NCI-H2196 treated with DMSO at 0.1 percent for 48 hours (cell line): Measurements from ENCODE around the gene EDN1.
"Not testable (repeated sequence)": the region's sequence is repeated elsewhere in the genome, so short reads cannot be mapped to it uniquely, and the experiment has no call there.

Experiments used
- DNase-seq: peaks from one replicate; lab custom pipeline; 2025; ENCODE audit not compliant: unreplicated experiment; lab: John Stamatoyannopoulos, UW

Gene EDN1

GRCh38 chr6:12293931-12294807, 4.0 kb downstream of the EDN1 start:
- DNase-seq: no peak

GRCh38 chr6:12294851-12295536, 4.8 kb downstream of the EDN1 start:
- no peak for DNase-seq

- DNase-seq: no peak
Observed at GRCh38 chr6:12295558-12296254, 5.5 kb downstream of the EDN1 start.

GRCh38 chr6:12296255-12296573, 6.1 kb downstream of the EDN1 start:
- no peak for DNase-seq

GRCh38 chr6:12296604-12297003, 6.4 kb downstream of the EDN1 start:
- no peak for DNase-seq

- no peak for DNase-seq
Observed at GRCh38 chr6:12297363-12298016, 7.3 kb downstream of the EDN1 start.

GRCh38 chr6:12298017-12298978, 8.1 kb downstream of the EDN1 start:
- no peak for DNase-seq

- no peak for DNase-seq
Observed at GRCh38 chr6:12298995-12299394, 8.8 kb downstream of the EDN1 start.

- DNase-seq: no peak
Observed at GRCh38 chr6:12301018-12301417, 10.9 kb downstream of the EDN1 start.

- no peak for DNase-seq
Observed at GRCh38 chr6:12304487-12304886, 14.3 kb downstream of the EDN1 start.

GRCh38 chr6:12309070-12309469, 18.9 kb downstream of the EDN1 start:
- DNase-seq: no peak

- no peak for DNase-seq
Observed at GRCh38 chr6:12311106-12311505, 20.9 kb downstream of the EDN1 start.

- DNase-seq: no peak
Observed at GRCh38 chr6:12312736-12313135, 22.6 kb downstream of the EDN1 start.

- DNase-seq: no peak
Observed at GRCh38 chr6:12313306-12313991, 23.3 kb downstream of the EDN1 start.

- no peak for DNase-seq
Observed at GRCh38 chr6:12313992-12314589, 23.9 kb downstream of the EDN1 start.

- no peak for DNase-seq
Observed at GRCh38 chr6:12314751-12315150, 24.6 kb downstream of the EDN1 start.

- no peak for DNase-seq
Observed at GRCh38 chr6:12315292-12316081, 25.3 kb downstream of the EDN1 start.

GRCh38 chr6:12318749-12319148, 28.6 kb downstream of the EDN1 start:
- no peak for DNase-seq

GRCh38 chr6:12320074-12320473, 29.9 kb downstream of the EDN1 start:
- DNase-seq: not testable (repeated sequence)
